SH-SY5Y (cell line): ENCODE measurements around the gene GABRR2.

Experiments used
- GATA2 ChIP-seq: IDR thresholded peaks from 2 replicates; pipeline ENCODE4 v1.6.1; 2011; ENCODE audit warnings: mild to moderate bottlenecking, low read depth, low read length
- GATA3 ChIP-seq: IDR thresholded peaks from 2 replicates; pipeline ENCODE4 v1.6.1; 2011; ENCODE audit warnings: low read depth, mild to moderate bottlenecking, low read length, moderate library complexity

GRCh38 chr6:89360415-89360999 is 45.4 kb upstream of the GABRR2 start:
- no peak for TF ChIP-seq GATA2
- TF ChIP-seq GATA3, result no peak
